Measurements from ENCODE around the gene AFF4.
A peak's percentile ranks its signal among the peaks of the same experiment; 100 is the strongest.
"Not testable (repeated sequence)": the region's sequence is repeated elsewhere in the genome, so short reads cannot be mapped to it uniquely, and the experiment has no call there.

AFF4 gene

GRCh38 chr5:132965120-132965519, 1.7 kb upstream of the AFF4 start:
- H3K4me1 Mint-ChIP-seq (ENCODE audit: low read depth) = peaks cover 23% of the 10 kb centered on the region
- H3K27me3 Mint-ChIP-seq = no peaks in the 10 kb centered on the region
- DNase-seq = no peak
- H3K27ac Mint-ChIP-seq = no peak overlapping the region
- no peak overlapping the region for H3K4me3 Mint-ChIP-seq
- H3K9me3 Mint-ChIP-seq = no peaks in the 10 kb centered on the region
- H3K36me3 Mint-ChIP-seq (ENCODE audit: low read depth) = peaks cover 13% of the 10 kb centered on the region

GRCh38 chr5:132962429-132963021, 909 bp downstream of the AFF4 start:
- no peaks in the 10 kb centered on the region for H3K27me3 Mint-ChIP-seq
- H3K36me3 Mint-ChIP-seq (ENCODE audit: low read depth) = peaks cover 31% of the 10 kb centered on the region
- H3K27ac Mint-ChIP-seq = peak overlapping the region; percentile 99
- H3K9me3 Mint-ChIP-seq = no peaks in the 10 kb centered on the region
- peaks cover 40% of the 10 kb centered on the region for H3K4me1 Mint-ChIP-seq (ENCODE audit: low read depth)
- no peak for DNase-seq
- H3K4me3 Mint-ChIP-seq = peak overlapping the region; percentile 96

DNA sequence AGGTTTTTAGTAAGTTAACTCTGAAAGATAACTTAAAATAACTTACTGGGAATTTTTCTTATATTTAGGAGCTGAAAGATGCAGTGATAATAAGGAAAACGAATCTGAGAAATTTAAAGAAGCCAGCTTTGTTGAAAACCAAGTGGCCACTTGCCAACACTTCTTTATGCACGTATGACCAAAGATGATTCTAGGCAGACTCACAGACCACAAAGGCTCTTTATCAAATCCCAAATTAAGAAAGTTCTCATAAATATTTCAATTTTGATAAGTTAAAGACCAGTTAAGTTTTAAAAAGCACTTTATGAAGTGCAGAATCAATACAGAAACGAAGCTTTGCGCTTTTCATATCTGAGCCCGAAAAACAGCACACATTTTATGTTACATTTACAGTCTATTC, 1.5 kb downstream of the AFF4 start:
- H3K27me3 Mint-ChIP-seq = no peaks in the 10 kb centered on the region
- DNase-seq = no peak
- H3K4me1 Mint-ChIP-seq (ENCODE audit: low read depth) = peaks cover 40% of the 10 kb centered on the region
- H3K36me3 Mint-ChIP-seq (ENCODE audit: low read depth) = peaks cover 31% of the 10 kb centered on the region
- H3K9me3 Mint-ChIP-seq = no peaks in the 10 kb centered on the region
- H3K4me3 Mint-ChIP-seq = peak overlapping the region; percentile 96
- peak overlapping the region; percentile 99 for H3K27ac Mint-ChIP-seq

GRCh38 chr5:132961123-132961815, 2.2 kb downstream of the AFF4 start:
- not testable (repeated sequence) for H3K9me3 Mint-ChIP-seq, H3K27me3 Mint-ChIP-seq, DNase-seq
- peak overlapping the region; percentile 99 for H3K27ac Mint-ChIP-seq
- peaks cover 32% of the 10 kb centered on the region for H3K36me3 Mint-ChIP-seq (ENCODE audit: low read depth)
- H3K4me1 Mint-ChIP-seq (ENCODE audit: low read depth) = peaks cover 44% of the 10 kb centered on the region
- peak overlapping the region; percentile 96 for H3K4me3 Mint-ChIP-seq

GRCh38 chr5:132956166-132956799, 7.2 kb downstream of the AFF4 start:
- H3K9me3 Mint-ChIP-seq, H3K27ac Mint-ChIP-seq, DNase-seq, H3K27me3 Mint-ChIP-seq, H3K4me3 Mint-ChIP-seq: not testable (repeated sequence)
- Mint-ChIP-seq H3K36me3 (ENCODE audit: low read depth) (peaks cover 43% of the 10 kb centered on the region), H3K4me1 (ENCODE audit: low read depth) (peaks cover 63% of the 10 kb centered on the region)

- H3K27me3 Mint-ChIP-seq = no peaks in the 10 kb centered on the region
Measured at GRCh38 chr5:132953710-132954109, 9.7 kb downstream of the AFF4 start.

GRCh38 chr5:132952829-132953228, 10.6 kb downstream of the AFF4 start:
- DNase-seq = no peak
- peaks cover 57% of the 10 kb centered on the region for H3K4me1 Mint-ChIP-seq (ENCODE audit: low read depth)
- peak overlapping the region; percentile 73 for H3K27ac Mint-ChIP-seq
- H3K9me3 Mint-ChIP-seq = no peaks in the 10 kb centered on the region
- H3K4me3 Mint-ChIP-seq = no peak overlapping the region
- H3K27me3 Mint-ChIP-seq = no peaks in the 10 kb centered on the region
- H3K36me3 Mint-ChIP-seq (ENCODE audit: low read depth) = peaks cover 43% of the 10 kb centered on the region

More at GRCh38 chr5:132953710-132954109, 9.7 kb downstream of the AFF4 start:
- peak overlapping the region; percentile 0 for H3K27ac Mint-ChIP-seq
- no peak overlapping the region for H3K4me3 Mint-ChIP-seq
- no peak for DNase-seq
- no peaks in the 10 kb centered on the region for H3K9me3 Mint-ChIP-seq
- peaks cover 43% of the 10 kb centered on the region for H3K36me3 Mint-ChIP-seq (ENCODE audit: low read depth)
- peaks cover 55% of the 10 kb centered on the region for H3K4me1 Mint-ChIP-seq (ENCODE audit: low read depth)

DNA sequence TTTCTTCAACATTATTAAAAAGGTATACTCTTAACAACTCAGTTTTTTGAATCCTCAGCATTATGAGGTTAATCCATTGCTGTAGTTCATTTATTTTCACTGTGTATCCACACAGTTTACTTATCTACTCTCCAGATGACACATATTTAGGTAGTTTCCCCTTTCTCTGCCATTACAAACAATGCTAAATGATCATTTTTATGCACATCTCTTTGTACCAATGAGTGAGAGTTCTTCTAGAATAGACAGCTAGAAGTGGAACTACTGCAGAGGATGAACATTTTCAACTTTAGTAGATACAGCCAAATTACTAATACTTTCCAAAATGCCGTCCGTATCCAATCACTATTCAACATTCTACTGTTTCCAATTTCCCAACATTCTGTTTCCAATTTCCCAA, 11.5 kb downstream of the AFF4 start:
- Mint-ChIP-seq H3K9me3 (no peaks in the 10 kb centered on the region), H3K4me3 (no peak overlapping the region), H3K27ac (no peak overlapping the region), H3K4me1 (ENCODE audit: low read depth) (peaks cover 60% of the 10 kb centered on the region), H3K27me3 (no peaks in the 10 kb centered on the region), H3K36me3 (ENCODE audit: low read depth) (peaks cover 47% of the 10 kb centered on the region)
- no peak for DNase-seq

DNA sequence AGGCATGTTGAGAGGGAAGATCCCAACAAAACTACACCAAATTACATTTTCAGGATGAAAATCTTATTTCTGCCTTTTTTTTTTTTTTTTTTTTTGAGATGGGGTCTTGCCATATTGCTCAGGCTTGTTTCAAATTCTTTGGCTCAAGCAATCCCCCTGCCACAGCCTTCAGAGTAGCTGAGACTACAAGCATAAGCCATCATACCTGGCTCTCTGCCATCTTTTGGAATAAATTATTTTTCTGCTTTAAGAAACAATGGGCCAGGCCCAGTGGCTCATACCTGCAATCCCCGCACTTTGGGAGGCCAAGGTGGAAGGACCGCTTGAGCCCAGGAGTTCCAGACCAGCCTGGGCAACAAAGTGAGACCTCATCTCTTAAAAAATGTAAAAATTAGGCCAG, 14.3 kb downstream of the AFF4 start:
- Mint-ChIP-seq H3K27ac (no peak overlapping the region), H3K9me3 (no peaks in the 10 kb centered on the region), H3K4me3 (no peak overlapping the region), H3K36me3 (ENCODE audit: low read depth) (peaks cover 38% of the 10 kb centered on the region), H3K4me1 (ENCODE audit: low read depth) (peaks cover 64% of the 10 kb centered on the region), H3K27me3 (no peaks in the 10 kb centered on the region)
- DNase-seq = no peak

DNA sequence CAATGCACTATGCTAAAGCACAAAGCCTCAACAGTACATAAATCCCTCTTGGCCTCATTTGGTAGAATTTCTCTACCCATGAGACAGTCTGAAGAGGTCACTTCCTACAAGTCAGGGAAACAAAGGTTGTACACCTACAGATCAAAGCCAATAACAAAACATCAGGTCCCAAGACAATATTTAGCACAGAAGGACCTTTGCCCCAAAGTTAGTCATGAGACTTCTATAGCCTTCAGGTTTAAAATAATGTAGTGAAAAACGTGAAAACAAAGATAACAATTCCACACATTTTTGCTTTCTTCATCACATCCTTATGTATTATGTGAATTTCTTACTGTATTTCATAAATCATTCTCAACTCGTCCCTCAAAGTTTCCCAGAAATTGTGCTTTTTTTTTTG, 15.8 kb downstream of the AFF4 start:
- no peaks in the 10 kb centered on the region for H3K9me3 Mint-ChIP-seq
- no peaks in the 10 kb centered on the region for H3K27me3 Mint-ChIP-seq
- peaks cover 66% of the 10 kb centered on the region for H3K4me1 Mint-ChIP-seq (ENCODE audit: low read depth)
- peaks cover 36% of the 10 kb centered on the region for H3K36me3 Mint-ChIP-seq (ENCODE audit: low read depth)
- no peak overlapping the region for H3K4me3 Mint-ChIP-seq
- H3K27ac Mint-ChIP-seq = no peak overlapping the region
- no peak for DNase-seq

DNA sequence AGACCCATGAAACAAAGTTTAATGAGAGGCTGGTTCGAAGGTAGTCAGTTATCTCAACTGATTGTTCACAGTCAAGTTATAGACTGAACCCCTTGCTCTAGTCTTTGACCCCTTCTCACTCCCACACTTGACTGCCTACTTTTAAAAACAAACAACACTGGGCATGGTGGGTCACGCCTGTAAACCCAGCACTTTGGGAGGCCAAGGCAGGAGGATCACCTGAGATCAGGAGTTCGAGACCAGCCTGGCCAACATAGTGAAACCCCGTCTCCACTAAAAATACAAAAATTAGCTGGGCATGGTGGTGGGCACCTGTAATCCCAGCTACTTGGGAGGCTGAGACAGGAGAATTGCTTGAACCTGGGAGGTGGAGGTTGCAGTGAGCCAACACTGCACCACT, 18.1 kb downstream of the AFF4 start:
- H3K4me3 Mint-ChIP-seq, H3K27me3 Mint-ChIP-seq, DNase-seq, H3K9me3 Mint-ChIP-seq: not testable (repeated sequence)
- peaks cover 32% of the 10 kb centered on the region for H3K36me3 Mint-ChIP-seq (ENCODE audit: low read depth)
- H3K4me1 Mint-ChIP-seq (ENCODE audit: low read depth) = peaks cover 59% of the 10 kb centered on the region
- peak overlapping the region; percentile 50 for H3K27ac Mint-ChIP-seq

GRCh38 chr5:132943362-132944022, 19.9 kb downstream of the AFF4 start:
- Mint-ChIP-seq H3K4me3 (no peak overlapping the region), H3K9me3 (no peaks in the 10 kb centered on the region), H3K27ac (no peak overlapping the region), H3K4me1 (ENCODE audit: low read depth) (peaks cover 55% of the 10 kb centered on the region), H3K36me3 (ENCODE audit: low read depth) (peaks cover 24% of the 10 kb centered on the region), H3K27me3 (no peaks in the 10 kb centered on the region)
- no peak for DNase-seq

DNA sequence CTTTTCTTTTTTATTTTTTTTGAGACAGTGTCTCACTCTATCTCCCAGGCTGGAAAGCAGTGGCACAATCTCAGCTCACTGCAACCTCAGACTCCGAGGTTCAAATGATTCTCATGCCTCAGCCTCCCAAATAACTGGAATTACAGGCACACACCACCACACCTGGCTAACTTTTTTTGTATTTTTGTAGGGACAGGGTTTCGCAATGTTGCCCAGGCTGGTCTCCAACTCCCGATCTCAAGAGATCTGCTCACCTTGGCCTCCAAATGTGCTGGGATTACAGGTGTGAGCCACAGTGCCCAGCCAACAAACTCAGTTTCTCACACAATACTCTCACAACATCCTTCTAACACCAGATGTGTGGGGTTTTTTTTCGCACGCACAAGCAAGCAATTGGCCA, 22.1 kb downstream of the AFF4 start:
- H3K27ac Mint-ChIP-seq = no peak overlapping the region
- H3K9me3 Mint-ChIP-seq = no peaks in the 10 kb centered on the region
- no peak for DNase-seq
- H3K4me3 Mint-ChIP-seq = no peak overlapping the region
- peaks cover 30% of the 10 kb centered on the region for H3K36me3 Mint-ChIP-seq (ENCODE audit: low read depth)
- no peaks in the 10 kb centered on the region for H3K27me3 Mint-ChIP-seq
- H3K4me1 Mint-ChIP-seq (ENCODE audit: low read depth) = peaks cover 46% of the 10 kb centered on the region

DNA sequence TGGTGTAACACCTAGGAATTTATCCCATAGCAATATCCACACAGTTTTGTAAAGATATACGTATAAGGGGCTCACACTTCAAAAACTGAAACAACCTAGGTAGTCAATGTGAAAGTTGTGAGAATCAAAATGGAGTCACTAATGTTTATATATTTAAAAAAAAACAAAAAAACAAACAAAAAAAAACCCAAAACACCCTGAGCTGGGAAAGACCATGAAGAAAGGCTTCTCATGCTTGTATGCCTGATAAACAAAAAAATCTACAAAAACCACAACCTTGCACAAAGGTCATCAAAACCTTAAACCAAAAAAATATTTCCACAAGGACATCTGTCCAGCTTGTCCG, 35.4 kb downstream of the AFF4 start:
- no peak for DNase-seq
- Mint-ChIP-seq H3K36me3 (ENCODE audit: low read depth) (peaks cover 89% of the 10 kb centered on the region), H3K27me3 (no peaks in the 10 kb centered on the region), H3K9me3 (no peaks in the 10 kb centered on the region), H3K4me1 (ENCODE audit: low read depth) (peaks cover 17% of the 10 kb centered on the region), H3K27ac (no peak overlapping the region), H3K4me3 (no peak overlapping the region)

All from activated T-cell treated with anti-CD3 and anti-CD28 coated beads, Interleukin-2, amount 50 U/mL, for 24 hours (primary cell).